Suppressor macrophage (primary cell): Measurements from ENCODE around the gene ONECUT1.

ENCODE experiments used
- DNase-seq, 4 experiments: peaks; one replicate each; pipeline ENCODE4 v3.0.0-alpha.2; 2020 to 2022

ONECUT1 gene

DNA sequence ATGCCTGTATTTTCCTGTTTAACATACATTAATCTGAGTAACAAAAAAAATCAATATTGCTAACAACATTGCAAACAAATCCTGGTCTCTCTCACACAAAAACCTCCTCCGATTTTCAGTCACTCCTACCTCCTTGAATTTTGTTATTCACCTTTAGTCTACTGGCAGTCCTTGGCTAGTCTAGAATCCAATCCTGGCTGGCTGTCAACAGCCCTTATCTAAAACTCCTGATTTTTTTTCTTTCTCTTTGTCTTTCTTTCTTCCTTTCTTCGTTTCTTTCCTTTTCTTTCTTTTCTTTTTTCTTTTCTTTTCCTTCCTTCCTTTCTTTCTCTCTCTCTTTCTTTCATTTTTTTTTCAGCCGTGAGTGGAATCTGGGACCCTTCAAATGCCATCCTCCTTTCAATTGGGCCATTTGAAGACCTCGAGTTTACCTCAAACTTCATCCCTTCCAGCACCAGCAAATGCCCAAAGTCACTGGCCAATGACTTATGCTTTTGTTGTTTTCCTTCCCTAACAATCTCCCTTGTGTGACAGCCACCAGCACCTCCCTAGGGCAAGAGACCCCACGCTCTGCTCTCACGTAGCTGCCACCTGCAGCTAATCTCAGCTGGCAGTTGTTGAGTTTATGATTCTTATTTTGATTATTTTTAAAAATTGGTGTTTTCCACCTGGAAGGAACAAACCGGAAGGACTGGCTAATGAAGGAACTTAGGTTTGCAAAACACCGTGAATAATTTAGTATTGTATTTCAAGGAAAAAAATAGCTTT lies 6.8 kb upstream of the ONECUT1 start:
- no peak for DNase-seq

DNA sequence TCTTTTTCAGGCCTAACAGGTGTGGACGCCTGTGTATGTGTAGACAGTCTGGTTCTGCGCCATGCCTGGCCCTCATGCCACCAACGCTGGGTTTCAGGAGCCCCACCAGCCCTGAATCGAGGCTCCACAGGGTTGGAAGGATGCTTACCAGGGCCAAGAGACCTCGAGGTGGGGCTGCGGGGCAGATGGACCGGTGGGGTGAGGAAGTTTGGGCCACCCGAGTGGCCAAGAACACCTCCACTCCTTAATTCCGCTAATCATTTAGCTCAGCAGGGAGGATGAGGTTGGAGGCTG lies 6.0 kb upstream of the ONECUT1 start:
- no peak for DNase-seq

GRCh38 chr15:52795464-52796227 lies 5.5 kb upstream of the ONECUT1 start:
- no peak for DNase-seq

DNA sequence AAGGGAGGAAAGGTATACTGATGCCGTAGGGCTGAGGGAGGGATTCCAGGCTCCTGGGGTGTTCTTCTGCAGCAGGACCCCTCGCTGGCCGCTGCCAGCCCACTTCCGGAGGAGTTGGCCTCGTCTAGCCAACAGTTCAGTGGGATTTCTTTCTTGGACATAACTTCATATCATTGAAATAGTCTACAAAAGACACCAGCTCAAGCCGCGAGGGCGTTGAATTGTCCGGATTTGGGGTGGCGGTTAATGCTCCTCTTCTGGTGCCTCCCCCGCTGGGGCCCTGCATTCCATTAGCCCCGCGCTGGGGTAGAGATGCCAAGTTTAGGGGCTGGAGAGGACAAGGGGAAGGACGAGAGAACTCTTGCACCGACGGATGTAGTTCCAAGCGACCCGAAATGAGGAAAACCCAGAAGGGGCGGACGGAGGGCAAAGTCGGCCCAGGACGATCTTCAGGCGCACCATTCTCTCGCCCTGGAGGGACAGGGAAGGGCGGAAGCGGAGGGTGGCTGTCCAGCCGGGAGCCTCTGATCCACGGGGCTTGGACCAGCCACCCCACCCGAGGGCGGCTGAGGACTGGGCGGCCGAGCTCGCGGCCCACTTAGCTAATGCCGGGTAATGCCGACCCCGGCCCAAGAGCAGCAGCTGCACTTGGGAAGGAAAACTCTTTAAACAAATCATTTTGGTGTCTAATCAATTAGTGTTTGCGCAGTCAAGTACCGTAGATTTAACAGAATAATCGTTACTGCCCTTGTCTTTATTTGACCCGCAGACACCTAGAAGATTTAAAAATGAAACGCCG lies 4.7 kb upstream of the ONECUT1 start:
- no peak for DNase-seq

DNA sequence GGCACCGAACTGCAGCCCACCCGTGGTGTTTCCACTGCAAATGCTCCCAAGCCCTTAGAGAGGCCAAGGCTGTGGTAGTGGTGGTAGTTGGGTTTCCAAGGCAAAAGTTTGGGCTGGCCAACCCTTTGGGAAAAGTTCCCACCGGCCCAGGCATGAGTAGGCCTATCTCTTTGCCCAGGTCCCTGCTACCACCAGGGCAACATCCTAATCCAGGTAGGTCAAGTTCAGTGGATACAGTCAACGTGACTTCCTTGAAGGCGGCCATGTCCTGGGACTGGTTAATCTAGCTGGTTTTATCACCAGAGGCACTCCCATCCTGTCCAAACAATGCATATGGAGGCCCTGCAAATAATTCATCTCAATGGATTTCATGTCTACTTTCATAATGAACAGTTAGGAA lies 1.6 kb upstream of the ONECUT1 start:
- DNase-seq: no peak

DNA sequence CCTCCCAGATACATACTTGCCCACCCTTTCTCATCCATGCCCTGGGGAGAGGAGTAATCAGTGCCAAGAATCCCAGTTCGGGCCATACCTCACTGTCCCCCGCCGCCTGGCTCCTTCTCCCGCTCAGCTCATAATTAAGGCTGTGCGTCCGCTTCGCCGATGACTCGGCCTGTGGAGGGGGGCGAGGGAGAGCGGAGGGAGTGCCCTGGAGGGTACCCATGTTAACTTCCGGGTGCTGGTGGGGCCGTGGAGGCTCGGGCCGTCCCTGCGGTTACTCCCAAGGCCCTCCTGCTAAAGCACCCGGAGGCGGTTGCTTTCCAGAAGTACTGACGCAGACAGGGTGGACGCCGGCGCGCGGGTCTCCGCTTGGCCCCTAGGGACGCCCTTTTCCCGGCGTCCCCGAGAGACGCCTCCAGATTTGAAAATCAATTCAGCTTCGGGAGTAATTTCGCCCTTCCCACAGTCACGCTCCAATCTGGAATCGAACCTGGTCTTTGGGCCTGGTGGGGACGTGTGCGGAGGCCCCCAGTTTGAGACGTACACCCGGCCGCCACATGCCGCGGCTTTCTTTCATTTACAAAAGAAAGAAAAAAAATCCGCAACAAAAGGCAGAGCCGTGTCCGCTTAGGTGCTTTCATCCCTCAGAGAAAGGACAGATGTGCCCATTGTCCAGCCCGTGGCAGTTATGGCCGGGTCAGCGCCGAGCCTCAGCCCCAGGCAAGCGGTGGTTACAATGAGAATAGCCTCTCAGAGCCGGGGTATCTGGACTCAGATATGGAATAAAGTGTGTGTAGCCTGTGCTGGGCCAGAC lies 1.0 kb upstream of the ONECUT1 start:
- DNase-seq: no peak

DNA sequence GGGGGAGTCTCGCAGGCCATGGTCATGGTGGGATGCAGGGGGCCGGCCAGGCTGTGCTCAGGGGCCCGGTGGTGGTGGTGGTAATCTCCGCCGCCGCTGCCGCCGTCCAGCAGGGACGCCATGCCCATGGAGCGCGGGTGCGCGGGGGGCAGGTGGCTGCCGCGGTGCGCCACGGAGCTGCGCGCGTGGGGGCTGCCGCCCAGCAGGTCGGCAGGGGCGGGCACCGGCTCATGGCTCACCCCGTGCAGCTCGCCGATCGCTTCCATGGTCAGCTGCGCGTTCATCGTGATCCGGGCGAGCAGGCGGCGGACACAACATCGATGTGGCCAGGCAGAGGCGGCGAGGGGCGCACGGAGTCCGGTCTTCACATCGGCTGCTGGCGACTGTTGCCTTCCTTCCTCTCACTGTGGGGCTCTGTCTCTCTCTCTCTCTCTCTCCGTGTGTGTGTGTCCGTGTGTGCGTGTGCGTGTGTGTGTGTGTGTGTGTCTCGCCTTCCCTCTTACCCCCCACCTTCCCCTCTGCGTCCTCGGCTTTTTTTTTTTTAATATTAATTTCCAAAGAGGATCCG lies 451 bp downstream of the ONECUT1 start:
- DNase-seq: peak in 1 of 4 experiments; percentile 42

DNA sequence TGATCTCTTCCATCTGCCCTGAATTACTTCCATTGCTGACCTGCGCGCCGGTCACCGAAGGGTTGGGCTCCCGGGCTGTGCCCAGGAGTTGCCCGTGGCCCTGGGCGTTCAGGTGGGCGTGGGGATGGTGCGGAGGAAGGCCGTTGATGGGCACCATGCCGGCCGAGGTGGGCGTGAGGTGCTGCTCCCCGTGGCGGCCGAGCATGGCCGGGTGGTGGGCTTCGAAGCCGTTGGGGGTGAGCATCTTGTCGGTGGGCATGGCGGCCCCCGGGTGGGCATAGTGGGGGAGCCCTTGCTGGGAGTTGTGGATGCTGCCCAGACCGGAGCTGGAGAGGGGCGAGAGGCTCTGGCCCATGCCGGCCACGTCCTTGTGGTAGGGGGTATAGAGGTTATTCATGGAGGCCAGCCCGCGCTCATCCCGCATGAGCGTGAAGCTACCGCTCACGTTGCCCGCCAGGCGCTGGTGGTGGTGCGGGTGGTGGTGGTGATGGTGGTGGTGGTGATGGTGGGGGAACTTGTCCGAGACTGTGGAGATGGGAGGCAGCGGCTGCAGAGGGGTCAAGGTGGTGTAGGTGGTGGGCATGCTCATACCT lies 1.0 kb downstream of the ONECUT1 start:
- DNase-seq: no peak

GRCh38 chr15:52788099-52788986 lies 1.8 kb downstream of the ONECUT1 start:
- DNase-seq: no peak

- no peak for DNase-seq
Measured at GRCh38 chr15:52787549-52788098, 2.5 kb downstream of the ONECUT1 start.

DNA sequence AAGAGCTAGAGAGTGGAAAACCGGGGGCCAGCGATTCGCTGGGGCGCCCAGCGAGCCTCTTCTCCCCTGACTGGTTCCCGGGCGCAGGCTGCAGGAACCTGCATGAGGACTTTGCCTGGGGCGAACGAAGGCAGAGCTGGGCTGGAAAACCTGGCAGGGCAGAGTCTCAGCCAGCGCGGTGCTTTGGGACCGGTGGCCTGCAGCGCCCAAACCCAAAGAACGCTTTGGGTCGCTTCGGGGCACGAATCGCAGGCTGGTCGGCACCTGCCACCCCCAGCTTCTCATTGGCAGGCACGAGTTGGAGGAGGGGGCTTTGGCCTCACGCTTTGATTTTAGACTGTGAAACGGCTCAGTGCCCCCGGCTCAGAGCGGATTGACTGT lies 3.0 kb downstream of the ONECUT1 start:
- DNase-seq: no peak

DNA sequence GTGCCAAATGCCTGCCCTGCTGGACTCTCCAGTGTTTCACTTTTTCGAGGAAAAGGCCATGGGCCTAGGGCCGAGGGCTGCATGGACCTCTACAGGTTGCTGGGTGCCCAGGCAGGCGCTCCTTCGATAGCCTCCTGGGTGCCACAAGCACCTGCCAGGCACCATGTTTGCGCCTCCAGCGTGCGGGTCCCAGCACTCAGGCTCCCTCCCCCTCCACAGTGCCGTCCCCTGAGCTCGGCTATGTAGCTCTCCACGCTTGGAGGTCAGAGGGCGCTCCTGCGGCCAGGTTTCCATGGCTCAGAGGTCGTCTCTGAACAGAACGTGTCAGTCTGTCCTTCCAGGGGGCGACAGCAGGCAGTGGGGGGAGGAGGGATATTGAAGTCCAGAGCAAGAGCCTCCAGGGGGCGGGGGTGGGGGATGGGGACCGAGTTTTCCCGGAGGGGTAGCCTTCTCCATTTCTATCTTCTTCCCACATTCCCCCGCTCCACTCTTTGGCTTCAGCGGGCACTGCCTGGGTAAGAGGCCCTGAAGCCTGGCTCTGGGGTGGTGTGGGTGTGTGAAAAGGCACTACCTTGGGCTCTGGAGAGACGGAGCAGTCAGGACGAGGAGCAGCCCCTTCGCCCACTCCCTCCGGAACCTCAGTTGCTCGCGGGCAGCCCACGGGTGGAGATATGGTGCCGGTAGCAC lies 3.6 kb downstream of the ONECUT1 start:
- DNase-seq: no peak

- DNase-seq: no peak
Measured at GRCh38 chr15:52785672-52786406, 4.3 kb downstream of the ONECUT1 start.

DNA sequence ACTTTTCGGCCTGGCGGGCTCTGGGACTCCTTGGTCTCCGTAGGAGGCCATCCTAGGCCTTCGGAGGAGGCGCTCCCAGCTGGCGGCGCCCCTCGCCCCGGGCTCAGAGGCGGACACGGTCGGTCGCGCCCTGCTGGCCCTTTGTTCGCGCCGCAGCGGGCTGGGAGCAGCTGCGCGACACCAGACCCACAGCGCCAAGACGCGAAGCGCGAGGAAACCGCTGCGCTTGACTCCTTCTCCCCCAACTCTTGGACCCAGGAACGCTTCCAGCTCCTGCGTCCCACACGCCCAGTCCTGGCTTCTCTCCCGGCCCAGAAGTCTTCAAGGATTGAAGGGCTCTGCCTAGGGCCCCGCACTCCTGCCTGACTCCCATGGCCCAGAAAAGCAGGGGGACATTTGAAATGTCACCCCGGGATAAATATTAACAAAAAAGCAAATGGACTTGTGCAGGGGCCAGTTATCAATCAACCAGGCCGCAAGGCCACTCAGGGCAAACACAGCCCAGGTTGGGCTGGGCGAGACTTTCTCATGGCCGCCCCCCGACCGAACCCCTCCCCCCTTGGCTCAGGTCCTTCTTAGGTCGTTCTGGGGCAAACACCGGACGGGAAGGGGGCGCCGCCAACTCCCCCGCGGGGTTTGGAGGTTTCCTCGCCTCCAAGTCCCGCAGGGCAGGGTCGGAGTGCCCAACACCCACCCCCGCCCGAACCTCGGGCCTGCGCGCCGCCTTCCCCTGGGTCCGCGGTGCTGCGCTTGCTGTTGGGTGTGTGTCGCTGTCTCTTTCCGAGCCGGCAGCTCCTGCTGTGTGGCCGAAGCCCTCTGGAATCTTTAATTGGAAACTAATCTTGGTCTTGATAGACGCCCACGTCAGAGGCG lies 5.1 kb downstream of the ONECUT1 start:
- DNase-seq: no peak

DNA sequence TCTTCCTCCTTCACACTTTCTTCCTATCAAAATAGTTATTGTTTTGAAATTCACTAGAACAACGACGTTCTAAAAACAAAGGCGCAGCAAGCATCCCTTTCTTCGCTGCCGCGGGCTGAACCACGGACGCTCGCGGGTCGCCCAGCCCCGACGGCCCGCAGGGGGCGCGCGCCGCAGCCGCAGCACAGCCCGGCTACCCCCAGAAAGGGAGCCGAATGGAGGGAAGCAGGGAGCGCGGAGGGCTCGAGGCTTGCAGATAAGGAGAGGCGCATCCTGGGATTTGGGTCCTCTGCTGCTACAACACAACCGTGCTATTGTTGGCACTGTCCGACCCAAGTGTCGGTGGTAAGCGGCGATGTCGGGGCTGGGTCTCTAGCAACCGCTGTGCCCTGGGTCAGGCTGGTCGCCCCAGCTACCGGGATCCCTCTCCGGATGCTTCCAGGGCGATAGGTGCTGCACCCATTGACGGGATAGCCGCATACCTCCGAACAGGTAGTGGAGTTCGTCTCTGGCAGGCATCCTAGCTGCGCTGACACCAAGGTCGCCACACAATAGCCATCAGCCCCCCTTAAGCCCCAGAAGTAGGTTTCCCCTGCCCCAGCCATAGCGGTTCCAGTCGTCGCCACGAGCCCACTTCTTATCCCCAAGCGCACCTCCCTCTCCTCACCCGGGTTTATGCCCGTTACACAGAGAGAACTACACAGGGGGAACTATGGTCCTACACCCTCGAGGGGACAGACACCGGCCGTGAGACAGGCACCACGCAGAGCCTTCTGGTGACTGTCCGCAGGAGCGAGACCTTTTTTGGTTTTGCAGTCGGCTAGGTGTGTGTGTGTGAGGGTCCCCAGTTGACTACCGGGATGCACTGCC lies 6.0 kb downstream of the ONECUT1 start:
- peak in 1 of 4 experiments; percentile 48 for DNase-seq

GRCh38 chr15:52783191-52783829 lies 6.8 kb downstream of the ONECUT1 start:
- peak; percentile 45 to 76 (median 70) for DNase-seq

DNA sequence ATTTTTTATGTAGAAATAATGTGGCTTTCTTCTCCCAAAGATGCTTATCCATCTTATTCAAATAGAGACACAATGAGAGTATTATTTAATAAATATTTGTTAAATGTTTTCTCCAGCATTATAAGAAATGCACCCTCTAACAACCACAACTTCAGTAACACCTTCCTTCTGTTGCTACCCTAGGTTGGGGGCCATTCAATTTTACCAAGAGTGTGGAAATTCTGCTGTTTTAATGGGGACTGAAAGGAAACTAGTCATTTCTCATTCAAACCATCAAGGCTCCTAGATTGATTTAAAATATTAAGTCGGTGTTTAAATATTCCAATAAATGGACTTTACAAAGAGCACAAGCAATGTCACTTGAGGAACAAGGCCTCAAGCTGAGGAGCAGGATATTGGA lies 7.6 kb downstream of the ONECUT1 start:
- no peak for DNase-seq
